HS-5 (cell line): ENCODE results near the gene CDK5.
"Not testable (repeated sequence)": the region's sequence is repeated elsewhere in the genome, so short reads cannot be mapped to it uniquely, and the experiment has no call there.

Experiments used
- DNase-seq: peaks from one replicate; pipeline ENCODE4 v3.0.0-alpha.2; 2012; ENCODE audit warnings: low read depth

Gene CDK5

DNA sequence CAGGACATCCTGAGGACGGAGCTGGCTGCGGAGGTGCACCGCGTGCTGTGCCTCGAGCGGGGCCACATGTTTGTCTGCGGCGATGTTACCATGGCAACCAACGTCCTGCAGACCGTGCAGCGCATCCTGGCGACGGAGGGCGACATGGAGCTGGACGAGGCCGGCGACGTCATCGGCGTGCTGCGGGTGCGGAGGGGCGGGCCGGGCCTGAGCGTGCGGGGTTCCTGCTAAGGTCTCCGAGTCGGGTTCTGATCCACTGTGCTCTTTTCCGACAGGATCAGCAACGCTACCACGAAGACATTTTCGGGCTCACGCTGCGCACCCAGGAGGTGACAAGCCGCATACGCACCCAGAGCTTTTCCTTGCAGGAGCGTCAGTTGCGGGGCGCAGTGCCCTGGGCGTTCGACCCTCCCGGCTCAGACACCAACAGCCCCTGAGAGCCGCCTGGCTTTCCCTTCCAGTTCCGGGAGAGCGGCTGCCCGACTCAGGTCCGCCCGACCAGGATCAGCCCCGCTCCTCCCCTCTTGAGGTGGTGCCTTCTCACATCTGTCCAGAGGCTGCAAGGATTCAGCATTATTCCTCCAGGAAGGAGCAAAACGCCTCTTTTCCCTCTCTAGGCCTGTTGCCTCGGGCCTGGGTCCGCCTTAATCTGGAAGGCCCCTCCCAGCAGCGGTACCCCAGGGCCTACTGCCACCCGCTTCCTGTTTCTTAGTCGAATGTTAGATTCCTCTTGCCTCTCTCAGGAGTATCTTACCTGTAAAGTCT, 43.8 kb downstream of the CDK5 start:
- no peak for DNase-seq

DNA sequence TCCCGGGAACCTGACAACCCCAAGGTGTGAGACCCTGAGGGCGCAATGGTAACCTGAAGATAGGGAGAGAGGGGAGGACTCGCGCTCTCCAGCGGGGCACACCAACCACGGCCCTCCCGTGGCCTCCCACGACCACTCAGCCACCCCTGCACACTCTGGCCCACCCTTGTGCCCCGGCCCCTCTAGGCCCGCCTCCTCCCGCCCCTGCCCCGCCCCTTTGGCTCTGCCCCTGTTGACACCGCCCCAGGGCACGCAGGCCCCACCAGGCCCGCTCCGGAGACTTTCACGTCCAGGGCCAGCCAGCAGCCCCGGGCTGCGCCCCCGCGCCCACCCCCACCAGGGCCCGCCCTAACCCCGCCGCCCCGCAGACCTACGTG, 44.4 kb downstream of the CDK5 start:
- DNase-seq: no peak

DNA sequence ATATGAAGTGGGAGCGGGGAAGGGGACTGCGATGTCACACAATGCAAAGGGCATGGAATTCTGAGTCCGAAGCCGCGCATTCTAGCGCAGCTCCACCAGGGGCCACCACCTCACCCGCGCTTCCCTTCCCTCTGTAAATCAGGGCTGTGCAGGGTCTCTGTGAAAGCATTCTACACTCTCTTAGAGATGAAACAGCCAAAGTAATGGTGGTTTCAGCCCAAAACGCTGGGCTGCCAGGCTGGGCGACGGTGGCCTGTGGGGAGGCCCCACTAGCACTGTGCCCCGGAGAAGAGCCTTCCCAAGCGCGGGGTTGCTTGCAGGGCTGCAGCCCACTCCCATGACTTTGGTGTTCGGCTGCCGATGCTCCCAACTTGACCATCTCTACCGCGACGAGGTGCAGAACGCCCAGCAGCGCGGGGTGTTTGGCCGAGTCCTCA, 44.8 kb downstream of the CDK5 start:
- DNase-seq: no peak

DNA sequence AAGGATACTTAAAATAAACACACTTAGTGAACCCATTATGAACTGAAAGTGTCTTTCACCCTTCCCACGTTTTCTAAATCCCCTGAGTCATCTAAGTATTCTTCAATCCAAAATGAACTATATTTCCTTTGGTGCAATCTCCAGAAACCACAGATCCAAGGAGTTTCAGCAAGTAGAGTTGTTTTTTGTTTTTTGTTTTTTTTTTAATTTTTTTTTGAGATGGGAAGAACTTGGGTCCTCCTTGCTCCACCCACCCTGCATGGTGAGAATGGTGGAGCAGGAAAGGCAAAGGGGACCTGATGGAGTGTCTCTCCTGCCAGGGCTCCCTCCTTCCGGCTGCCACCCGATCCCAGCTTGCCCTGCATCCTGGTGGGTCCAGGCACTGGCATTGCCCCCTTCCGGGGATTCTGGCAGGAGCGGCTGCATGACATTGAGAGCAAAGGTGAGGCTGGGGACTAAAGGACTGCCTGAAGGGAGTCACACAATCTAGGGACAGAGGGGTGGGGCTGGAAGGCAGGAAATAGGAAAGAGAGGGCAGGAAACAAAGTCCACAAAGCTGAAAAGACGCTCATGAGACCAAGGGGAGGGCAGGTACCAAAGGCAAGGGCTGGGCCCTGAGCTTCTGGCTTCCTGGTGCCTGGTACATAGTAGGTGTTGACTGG, 45.5 kb downstream of the CDK5 start:
- no peak for DNase-seq

DNA sequence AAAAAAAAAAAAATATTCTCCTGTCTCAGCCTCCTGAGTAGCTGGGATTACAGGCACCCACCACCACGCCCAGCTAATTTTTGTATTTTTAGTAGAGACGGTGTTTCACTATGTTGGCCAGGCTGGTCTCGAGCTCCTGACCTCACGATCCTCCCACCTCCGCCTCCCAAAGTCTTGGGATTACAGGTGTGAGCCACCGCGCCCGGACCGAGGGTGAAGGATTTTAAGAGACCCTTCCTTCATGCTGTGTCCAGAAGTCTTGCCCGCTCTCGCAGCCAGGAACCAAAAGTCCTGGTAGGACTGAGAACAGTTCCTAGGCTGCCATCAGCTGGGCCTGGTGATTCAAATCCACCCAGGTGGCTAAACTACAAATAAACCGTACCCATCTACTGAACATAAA, 46.1 kb downstream of the CDK5 start:
- not testable (repeated sequence) for DNase-seq

DNA sequence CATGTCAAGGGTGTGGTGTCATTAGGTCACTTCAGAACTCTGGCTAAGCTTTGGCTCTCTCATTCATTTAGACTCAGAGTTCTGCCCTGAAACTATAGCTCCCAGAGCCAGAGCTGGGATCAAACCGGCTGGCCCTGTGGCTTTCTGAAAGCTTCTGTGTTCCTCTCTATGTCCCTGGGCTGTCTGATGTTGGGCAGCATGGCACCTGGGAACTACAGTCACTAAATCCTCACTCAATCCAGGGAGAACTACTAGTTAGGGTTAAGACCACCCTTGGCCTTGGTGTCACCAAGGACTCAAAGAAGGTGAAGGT, 46.6 kb downstream of the CDK5 start:
- DNase-seq: no peak

DNA sequence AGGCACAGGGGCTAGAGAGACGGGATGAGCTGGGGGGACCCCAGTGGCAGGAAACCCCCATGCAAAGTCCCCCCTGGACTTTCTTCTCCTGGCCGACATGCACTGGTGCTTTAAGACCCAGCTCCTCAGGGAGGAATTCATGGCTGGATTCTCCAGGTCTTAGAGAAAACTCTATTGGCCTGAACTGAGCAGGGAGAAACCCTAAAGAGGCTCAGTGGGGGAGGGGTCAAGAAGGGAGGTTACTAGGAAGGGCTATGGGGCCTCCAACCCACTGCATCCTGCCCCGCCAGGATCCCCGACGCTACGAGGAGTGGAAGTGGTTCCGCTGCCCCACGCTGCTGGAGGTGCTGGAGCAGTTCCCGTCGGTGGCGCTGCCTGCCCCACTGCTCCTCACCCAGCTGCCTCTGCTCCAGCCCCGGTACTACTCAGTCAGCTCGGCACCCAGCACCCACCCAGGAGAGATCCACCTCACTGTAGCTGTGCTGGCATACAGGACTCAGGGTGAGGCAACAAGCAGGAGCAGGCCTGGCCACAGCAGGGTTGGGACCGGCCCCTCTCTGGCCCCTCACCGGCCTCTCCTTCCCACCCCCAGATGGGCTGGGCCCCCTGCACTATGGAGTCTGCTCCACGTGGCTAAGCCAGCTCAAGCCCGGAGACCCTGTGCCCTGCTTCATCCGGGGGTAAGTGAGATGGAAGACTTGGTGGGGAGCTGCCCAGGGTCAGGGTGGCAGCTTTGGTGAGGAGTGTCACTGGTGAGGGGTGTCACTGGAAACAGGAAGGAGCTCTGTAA, 47.2 kb downstream of the CDK5 start:
- no peak for DNase-seq

DNA sequence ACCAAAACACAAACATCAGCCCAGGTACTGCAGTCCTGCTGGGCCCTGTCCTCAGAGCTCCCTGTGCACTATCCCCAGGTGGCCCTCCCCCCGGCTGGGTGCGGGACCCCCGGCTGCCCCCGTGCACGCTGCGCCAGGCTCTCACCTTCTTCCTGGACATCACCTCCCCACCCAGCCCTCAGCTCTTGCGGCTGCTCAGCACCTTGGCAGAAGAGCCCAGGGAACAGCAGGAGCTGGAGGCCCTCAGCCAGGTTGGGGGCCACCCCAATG, 47.7 kb downstream of the CDK5 start:
- no peak for DNase-seq

DNA sequence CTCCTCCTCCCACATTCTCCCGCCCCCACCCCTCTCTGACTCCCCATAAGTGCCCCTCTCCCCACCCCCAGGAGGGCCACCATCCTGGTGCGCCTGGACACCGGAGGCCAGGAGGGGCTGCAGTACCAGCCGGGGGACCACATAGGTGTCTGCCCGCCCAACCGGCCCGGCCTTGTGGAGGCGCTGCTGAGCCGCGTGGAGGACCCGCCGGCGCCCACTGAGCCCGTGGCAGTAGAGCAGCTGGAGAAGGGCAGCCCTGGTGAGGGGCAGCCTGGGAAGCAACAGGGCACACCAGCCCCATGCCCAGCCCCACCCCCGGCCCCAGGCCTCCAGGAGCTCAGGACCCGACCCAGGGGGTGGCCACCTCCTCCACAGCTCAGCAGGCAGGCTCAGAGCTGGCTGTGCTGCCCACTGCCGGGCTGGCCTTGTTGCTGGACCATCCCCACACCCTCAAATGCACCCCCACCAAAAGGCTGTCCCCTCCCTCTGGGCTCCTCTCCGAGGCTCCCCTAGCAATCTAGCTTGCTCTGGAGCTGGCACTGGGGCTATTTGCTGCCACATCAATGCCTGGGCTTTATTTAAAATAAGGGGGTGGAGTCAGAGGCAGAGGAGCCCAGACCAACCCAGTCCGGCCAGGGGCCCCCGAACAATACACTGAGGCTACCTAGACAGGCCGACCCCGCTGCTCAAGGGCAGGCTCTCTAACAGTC, 48.2 kb downstream of the CDK5 start:
- DNase-seq: no peak

DNA sequence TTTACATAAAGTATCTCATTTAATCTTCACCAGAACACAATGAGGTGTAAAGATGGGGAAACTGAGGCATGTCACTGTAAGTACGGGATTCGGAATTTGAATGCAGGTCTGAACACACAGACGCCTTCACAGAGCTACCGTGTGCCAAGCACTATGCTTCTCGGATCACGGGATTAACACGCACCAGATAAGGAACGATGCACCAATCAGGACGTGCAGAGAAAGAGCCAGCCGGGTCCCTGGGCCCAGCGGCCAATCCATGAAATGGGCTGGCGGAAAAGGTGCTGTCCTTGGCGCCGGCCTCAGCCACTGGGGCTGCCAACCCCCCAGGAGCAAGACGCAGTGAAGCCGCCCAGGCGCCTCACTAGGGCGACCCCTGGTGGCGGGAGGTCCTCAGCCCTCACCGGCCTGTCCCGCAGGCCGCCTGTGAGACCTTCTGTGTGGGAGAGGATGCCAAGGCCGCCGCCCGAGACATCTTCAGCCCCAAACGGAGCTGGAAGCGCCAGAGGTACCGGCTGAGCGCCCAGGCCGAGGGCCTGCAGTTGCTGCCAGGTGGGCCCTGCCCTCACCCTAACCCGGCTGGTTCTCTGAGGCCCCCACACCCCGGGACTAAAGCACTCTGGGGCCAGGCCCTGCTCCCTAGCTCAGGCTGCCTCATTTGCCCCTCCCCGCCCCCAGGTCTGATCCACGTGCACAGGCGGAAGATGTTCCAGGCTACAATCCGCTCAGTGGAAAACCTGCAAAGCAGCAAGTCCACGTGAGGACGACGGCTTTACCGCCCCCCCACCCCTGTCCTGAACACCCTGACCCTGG, 49.0 kb downstream of the CDK5 start:
- no peak for DNase-seq

DNA sequence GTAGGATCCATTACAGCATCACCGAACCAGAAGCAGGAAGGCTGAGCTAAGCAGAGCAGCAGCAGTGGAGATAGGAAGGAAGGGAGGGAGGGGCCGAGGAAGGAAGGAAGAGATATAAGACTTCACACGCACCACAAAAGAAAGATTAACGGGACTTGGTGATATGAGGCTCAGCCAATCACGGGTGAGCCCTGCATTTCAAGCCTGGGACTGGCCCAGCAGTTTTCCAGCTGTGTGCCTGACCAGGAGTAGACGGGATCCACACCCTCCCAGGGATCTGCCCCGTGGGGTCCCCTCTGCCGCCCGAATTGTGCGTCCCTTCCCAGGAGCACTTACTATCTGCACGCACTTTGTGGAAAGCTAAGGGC, 49.6 kb downstream of the CDK5 start:
- DNase-seq: no peak

DNA sequence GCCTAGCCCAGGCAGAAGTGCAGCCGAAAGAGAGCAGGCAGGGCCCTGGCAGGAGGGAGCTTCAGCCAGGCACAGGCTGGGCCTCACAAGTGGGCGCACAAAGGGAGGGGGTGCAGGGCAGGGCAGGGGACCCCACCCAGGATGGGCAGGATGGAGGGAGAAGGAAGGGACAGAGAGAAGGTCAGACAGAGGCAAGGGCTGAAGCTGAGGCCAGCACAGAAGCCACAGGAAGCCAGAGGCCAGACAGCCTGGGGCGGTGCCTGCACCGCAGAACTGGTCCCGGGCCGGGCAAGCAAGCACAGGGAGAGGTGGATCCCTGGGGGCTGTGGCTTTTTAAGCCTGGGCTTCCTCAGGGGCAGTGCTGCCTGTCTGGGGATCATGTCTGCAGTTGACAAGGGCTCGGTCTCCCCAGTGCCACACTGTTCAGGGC, 50.2 kb downstream of the CDK5 start:
- DNase-seq: no peak

DNA sequence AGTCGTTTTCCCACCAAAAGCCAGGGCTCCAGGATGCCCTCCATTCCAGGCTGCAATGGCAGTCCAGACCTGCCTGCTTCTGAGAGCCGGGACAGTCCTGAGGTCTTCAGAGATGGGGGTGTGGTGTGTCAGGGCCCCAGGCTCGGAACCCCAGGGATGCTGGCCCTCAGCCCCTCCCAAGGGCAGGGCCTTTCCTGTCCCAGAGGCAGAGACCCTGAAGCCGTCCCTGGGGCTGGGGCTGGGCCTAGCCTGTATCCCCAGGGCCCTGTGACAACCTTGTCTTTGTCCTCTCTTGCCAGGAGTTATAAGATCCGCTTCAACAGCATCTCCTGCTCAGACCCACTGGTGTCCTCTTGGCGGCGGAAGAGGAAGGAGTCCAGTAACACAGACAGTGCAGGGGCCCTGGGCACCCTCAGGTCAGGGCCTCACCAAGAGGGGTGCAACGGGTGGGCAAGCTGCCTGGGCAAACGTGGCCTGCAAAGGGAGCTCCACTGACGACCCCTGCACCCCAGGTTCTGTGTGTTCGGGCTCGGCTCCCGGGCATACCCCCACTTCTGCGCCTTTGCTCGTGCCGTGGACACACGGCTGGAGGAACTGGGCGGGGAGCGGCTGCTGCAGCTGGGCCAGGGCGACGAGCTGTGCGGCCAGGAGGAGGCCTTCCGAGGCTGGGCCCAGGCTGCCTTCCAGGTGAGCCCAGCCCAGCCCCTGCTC, 51.0 kb downstream of the CDK5 start:
- DNase-seq: no peak

DNA sequence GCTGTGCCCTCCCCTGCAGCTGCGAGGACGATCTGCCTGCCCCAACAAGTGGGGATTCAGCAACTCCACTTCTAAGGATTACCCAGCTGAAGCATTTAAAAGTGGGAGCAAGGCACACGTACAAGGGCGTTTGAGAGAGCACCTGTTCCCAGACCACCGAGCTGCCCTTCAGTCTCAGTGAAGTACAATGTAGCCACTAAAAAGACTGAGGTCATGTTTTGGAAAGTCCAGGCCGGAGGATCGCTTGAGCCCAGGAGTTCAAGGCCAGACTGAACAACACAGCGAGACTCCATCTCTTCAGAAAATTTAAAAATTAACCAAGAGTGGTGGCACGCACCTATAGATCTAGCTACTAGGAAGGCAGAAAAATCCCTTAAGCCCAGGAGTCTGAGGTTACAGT, 52.1 kb downstream of the CDK5 start:
- DNase-seq: no peak
